NCI-H748 treated with DMSO at 0.1 percent for 48 hours (cell line): ENCODE measurements around the gene ITGA8.
"Not testable (repeated sequence)": the region's sequence is repeated elsewhere in the genome, so short reads cannot be mapped to it uniquely, and the experiment has no call there.

Experiments used
- DNase-seq: peaks from one replicate; lab custom pipeline; 2025; lab: John Stamatoyannopoulos, UW

ITGA8 gene

GRCh38 chr10:15609246-15609645, 110.5 kb downstream of the ITGA8 start:
- DNase-seq, result no peak

- no peak for DNase-seq
Measured at GRCh38 chr10:15606377-15606776, 113.3 kb downstream of the ITGA8 start.

DNA sequence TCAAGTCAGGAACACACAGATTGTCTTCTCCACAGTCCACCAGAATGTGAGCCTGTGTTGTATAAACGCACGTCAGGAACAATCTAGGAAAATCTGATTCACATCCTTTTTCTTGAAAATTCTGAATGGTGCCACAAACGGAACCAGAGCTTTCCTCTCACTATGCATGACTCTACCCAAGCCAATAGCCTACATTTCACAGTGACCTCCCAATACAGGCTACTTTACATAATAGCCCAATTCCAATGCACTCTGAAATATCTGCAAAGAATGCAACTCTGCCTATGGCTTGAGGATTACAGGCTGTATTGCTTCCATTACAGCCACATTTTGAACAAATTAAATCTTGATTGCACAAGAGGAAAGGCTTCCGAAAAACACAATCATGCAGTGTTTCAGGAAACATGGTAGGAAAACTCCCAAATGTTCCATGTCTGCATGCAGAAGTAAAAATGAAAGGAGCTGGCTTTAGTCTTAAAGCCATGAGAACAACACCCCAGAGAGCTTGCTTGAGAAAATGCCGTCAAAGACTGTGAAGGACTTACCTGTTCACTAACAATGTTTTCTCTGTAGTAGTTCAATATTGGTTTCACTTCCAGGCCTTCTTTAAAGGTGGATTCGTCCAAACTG, 113.9 kb downstream of the ITGA8 start:
- no peak for DNase-seq

DNA sequence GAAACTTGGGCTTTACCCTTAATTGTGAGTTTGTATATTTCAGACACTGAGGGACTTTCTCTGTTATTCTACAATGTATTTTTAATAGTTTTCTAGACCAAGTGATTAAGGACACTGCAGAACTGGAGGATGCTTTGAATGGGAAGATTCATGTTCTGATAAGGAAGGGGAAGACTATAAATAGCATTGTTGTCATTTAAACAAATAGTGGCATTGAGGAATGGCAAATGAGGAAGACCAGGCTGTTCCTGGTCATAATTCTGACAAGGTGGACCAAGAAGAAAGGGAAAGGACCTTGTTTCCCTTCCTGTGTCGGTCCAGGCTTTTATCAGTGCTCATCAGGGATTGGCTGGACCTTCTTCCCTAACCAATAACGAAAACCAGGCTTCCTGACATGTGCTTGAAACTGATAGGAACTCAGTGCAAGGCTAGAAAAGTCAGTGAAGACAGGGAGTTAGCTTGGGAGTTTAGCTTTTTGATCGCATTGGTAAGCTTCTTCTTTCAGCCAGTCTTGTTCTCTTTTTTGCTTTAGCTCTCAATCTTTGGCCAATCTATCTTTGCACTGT, 116.2 kb downstream of the ITGA8 start:
- DNase-seq, result no peak

DNA sequence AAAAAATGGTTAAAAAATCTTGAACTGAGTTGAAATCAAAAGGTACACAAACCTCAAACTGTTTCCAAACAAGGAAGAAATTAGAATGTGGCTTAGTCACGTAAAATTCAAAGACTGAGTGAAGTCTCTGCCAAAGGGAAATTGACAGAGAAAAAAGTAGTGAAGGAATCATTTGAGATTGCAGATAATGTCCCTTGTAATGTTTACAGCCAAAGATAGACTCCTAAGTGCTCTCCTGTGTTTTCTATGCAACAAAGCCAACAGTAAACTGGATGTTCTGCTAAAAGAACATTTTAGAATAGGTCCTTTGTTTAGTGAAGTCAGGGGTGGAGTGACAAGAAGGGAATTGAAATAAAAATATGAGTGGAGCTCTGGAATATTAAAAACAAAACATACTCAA, 117.9 kb downstream of the ITGA8 start:
- no peak for DNase-seq

- no peak for DNase-seq
Measured at GRCh38 chr10:15595260-15595659, 124.5 kb downstream of the ITGA8 start.

- no peak for DNase-seq
Measured at GRCh38 chr10:15591937-15592336, 127.8 kb downstream of the ITGA8 start.

DNA sequence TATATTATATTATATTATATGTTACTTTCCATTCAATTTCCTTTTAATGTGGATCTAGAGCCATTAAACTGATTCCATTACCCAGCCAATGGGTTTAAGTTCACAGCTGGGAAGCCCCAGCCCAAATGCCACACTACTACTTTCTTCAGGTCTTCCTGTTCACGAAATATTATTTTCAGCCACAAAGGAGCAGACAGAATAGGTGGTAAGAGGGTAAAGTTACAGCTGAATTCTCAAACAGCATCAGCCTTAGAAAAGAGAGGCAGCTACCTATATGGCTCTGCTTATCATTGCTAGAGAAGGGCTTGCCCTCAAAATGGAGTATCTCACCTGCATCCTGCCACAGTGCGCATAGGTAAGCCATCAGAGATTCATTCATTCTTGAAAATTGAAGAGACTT, 128.3 kb downstream of the ITGA8 start:
- DNase-seq, result no peak

DNA sequence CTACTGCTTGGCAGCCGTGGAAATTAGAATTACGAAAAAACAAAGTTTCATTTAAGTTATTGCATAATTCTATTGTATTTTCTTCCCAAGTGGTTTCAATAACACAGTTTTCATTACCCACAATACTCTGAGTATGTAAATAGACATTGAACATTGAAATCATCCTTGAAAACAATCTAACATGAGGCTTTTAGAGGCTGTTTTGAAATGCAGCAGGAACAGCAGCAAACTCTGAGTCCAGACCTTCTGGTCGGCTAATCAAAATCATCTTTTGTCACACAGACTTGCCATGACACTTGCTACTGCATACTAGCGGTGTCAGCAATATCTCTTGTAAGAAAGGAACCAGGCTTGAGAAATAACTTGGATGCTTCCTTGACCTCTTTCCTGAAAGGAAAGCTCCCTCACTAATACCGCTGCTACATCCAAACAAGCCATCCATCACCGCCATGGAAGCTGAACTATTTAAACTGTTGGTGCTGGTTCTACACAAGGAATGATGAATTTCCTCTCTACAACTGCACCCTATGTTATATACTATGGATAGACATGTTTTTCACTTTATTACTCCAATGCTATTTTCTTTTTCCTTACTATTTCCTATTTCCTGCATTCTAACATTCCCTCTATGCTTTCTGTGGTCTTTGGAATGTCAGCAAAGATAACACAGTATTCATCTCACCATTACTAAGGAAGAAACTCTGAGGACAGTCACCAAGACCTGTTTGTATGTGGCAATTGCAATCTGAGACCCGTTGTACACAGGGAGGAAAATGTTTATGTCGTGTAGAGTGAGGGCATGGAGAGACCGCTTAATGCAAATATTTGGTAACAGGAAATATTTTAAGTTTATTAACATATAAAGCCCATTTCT, 130.8 kb downstream of the ITGA8 start:
- DNase-seq, result no peak

DNA sequence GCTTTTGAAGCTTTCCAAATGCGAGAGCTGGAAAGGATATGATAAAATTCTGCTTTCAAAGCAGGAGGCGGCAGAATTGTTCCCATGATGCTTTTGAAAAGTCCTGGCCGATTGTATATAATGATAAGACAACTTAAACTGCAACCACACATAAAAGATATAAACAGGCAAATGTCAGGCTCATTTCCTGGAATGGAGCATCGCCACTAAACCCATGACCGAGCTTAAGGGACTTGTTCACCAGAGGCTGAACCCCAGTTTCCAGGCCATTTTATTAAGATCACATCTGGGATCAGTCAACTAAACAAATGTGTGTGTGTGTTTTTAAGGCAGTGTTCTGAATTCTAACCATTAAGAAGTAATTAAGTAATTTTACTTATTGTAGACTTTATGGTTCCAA, 131.6 kb downstream of the ITGA8 start:
- no peak for DNase-seq

- DNase-seq, result no peak
Measured at GRCh38 chr10:15587271-15587670, 132.5 kb downstream of the ITGA8 start.

- peak; percentile 6 for DNase-seq
Measured at GRCh38 chr10:15585303-15585715, 134.4 kb downstream of the ITGA8 start.

- not testable (repeated sequence) for DNase-seq
Measured at GRCh38 chr10:15582972-15583371, 136.8 kb downstream of the ITGA8 start.

- DNase-seq, result no peak
Measured at GRCh38 chr10:15579605-15580004, 140.1 kb downstream of the ITGA8 start.

GRCh38 chr10:15572531-15573045, 147.1 kb downstream of the ITGA8 start:
- no peak for DNase-seq

GRCh38 chr10:15571575-15571974, 148.1 kb downstream of the ITGA8 start:
- no peak for DNase-seq

DNA sequence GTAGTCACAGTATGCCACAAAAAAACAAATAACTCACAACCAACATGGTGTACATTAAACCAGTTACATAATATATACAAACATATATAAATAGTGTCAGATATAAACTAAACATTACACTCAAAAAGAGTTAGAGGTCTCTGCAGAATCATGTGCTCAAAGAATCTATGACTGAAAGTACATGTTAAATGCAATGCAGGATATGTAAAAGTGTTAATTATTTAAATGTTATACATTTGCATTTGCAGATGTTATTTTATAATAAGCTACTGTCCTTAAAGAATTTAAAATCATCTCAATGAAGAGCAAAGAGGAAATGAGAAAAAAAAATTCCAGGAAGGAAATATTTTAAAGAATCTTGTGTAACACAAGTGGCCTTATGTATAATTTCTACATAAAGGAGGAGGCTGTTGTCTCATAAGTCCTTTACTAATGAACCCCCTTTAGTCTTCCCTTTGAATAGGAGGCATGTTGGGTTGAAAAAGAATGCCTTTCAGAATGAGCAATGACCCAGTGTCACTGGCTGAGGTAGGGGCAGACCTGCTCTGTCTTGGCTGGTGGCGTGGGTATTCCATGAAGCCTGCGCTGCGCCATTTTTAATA, 148.9 kb downstream of the ITGA8 start:
- no peak for DNase-seq

GRCh38 chr10:15567952-15568351, 151.8 kb downstream of the ITGA8 start:
- DNase-seq, result no peak

DNA sequence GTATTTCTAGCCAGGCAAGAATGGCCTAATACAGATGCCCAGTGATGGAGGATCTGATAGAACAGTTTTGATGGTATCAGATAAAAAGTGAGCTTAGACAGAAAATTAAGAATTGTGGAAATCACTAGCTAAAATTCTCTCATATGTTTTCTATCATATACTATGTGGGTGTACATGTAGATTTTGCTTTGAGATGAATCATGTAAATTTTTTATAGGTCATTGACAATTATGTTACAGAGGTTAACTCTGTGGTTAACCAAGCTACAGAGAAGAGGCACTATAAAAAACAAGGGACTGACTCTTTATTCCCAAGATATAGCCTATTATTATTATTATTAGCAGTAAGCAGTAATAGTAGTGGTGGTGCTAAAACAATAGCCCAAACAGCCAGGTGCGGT, 156.5 kb downstream of the ITGA8 start:
- DNase-seq, result no peak

GRCh38 chr10:15562578-15562977, 157.1 kb downstream of the ITGA8 start:
- no peak for DNase-seq

DNA sequence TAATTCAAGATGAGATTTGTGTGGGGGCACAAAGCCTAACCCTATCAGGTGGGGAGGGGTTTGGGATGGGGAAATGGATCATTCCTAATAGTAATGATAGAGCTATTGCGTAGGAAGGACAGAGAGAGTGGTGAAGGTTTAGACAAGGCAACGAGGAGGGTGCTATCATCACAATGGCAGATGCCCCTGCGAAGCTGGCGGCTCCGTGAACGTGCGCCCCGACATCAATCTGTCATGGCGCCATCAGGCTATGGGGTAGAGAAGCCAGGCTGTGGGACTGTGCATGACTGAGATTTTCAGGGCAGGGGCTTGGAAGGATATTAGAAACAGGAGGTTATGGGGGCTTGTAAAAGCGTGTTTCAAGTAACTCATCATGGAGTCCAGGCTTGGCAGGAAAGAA, 157.6 kb downstream of the ITGA8 start:
- no peak for DNase-seq

GRCh38 chr10:15558136-15558535, 161.6 kb downstream of the ITGA8 start:
- DNase-seq, result no peak

- DNase-seq, result not testable (repeated sequence)
Measured at GRCh38 chr10:15557168-15557567, 162.6 kb downstream of the ITGA8 start.
